ENCODE data around the gene IL16. TPM values are rescaled to one million over a fixed set of nuclear protein-coding genes. Genes with fewer than 3 reads are reported as not detected.

Gene IL16
- total and polyA plus RNA-seq, 2 donors from 2014 or later: 1.4 to 19.9 TPM

GRCh38 chr15:81321667-81322066 lies 125.0 kb downstream of the IL16 start:
- intact Hi-C loops (cut with DNase I): no loop called here
- FAIRE-seq: no peak

GRCh38 chr15:81322676-81323253 lies 126.1 kb downstream of the IL16 start:
- Histone ChIP-seq H3K9ac (ENCODE audit: low read length in 3 of 3) (no peak overlapping the region), H3K9me3 (ENCODE audit: control insufficient read depth in 2 of 3, insufficient read depth in 1 of 3, low read length in 3 of 3) (no peaks in the 10 kb centered on the region), H3K36me3 (ENCODE audit: control insufficient read depth in 2 of 3, insufficient read depth in 3 of 3, low read length in 3 of 3) (no peaks in the 10 kb centered on the region), H3K4me1 (ENCODE audit: control insufficient read depth in 2 of 3, insufficient read depth in 2 of 3, low read depth in 1 of 3, low read length in 3 of 3) (no peaks in the 10 kb centered on the region), H3K27ac (ENCODE audit: low read depth in 2 of 2, low read length in 2 of 2) (no peak overlapping the region), H3K27me3 (ENCODE audit: control insufficient read depth, insufficient read depth, low read length) (no peaks in the 10 kb centered on the region), H3K4me3 (ENCODE audit: low read length in 3 of 3) (no peak overlapping the region)
- no peak for TF ChIP-seq CTCF (IDR thresholded peaks at IDR 0.05; ENCODE audit: borderline replicate concordance, extremely low read depth, insufficient read depth)
- DNase-seq (no peak), FAIRE-seq (no peak)
- intact Hi-C loops (cut with DNase I): no loop called here

More at GRCh38 chr15:81321667-81322066, 125.0 kb downstream of the IL16 start:
- no peak overlapping the region for H3K4me3 ChIP-seq (ENCODE audit: low read length in 3 of 3)
- no peak for TF ChIP-seq CTCF (IDR thresholded peaks at IDR 0.05; ENCODE audit: borderline replicate concordance, extremely low read depth, insufficient read depth)
- H3K9me3 ChIP-seq (ENCODE audit: control insufficient read depth in 2 of 3, insufficient read depth in 1 of 3, low read length in 3 of 3): no peaks in the 10 kb centered on the region
- H3K36me3 ChIP-seq (ENCODE audit: control insufficient read depth in 2 of 3, insufficient read depth in 3 of 3, low read length in 3 of 3): no peaks in the 10 kb centered on the region
- no peaks in the 10 kb centered on the region for H3K27me3 ChIP-seq (ENCODE audit: control insufficient read depth, insufficient read depth, low read length)
- H3K27ac ChIP-seq (ENCODE audit: low read depth in 2 of 2, low read length in 2 of 2): no peak overlapping the region
- no peak for DNase-seq
- no peaks in the 10 kb centered on the region for H3K4me1 ChIP-seq (ENCODE audit: control insufficient read depth in 2 of 3, insufficient read depth in 2 of 3, low read depth in 1 of 3, low read length in 3 of 3)
- no peak overlapping the region for H3K9ac ChIP-seq (ENCODE audit: low read length in 3 of 3)

GRCh38 chr15:81323559-81323943 lies 126.9 kb downstream of the IL16 start:
- DNase-seq (peak in 2 of 5 donors; percentile 23 to 24), FAIRE-seq (no peak)
- intact Hi-C loops (cut with DNase I): no loop called here
- H3K4me1 ChIP-seq (ENCODE audit: control insufficient read depth in 2 of 3, insufficient read depth in 2 of 3, low read depth in 1 of 3, low read length in 3 of 3): no peaks in the 10 kb centered on the region
- no peak overlapping the region for H3K27ac ChIP-seq (ENCODE audit: low read depth in 2 of 2, low read length in 2 of 2)
- H3K27me3 ChIP-seq (ENCODE audit: control insufficient read depth, insufficient read depth, low read length): no peaks in the 10 kb centered on the region
- no peak for TF ChIP-seq CTCF (IDR thresholded peaks at IDR 0.05; ENCODE audit: borderline replicate concordance, extremely low read depth, insufficient read depth)
- H3K4me3 ChIP-seq (ENCODE audit: low read length in 3 of 3): peak overlapping the region; percentile 58 to 82 (median 61)
- no peaks in the 10 kb centered on the region for H3K36me3 ChIP-seq (ENCODE audit: control insufficient read depth in 2 of 3, insufficient read depth in 3 of 3, low read length in 3 of 3)
- H3K9me3 ChIP-seq (ENCODE audit: control insufficient read depth in 2 of 3, insufficient read depth in 1 of 3, low read length in 3 of 3): no peaks in the 10 kb centered on the region
- peak overlapping the region; percentile 48 to 82 (median 57) for H3K9ac ChIP-seq (ENCODE audit: low read length in 3 of 3)
